Airway epithelial cell (primary cell): Measurements from ENCODE around the gene PCDHA2. TPM values are rescaled to one million over a fixed set of nuclear protein-coding genes. Genes with fewer than 3 reads are reported as not detected.

Experiments used
- total RNA-seq: library from RNA; depleted of rRNA; stranded (reverse); fragments of >200 nt; gene quantifications from 2 replicates; pipeline ENCODE4 v1.2.3, GENCODE V29; 2015

PCDHA2 gene
- not detected in 2 replicates for total RNA-seq

DNA sequence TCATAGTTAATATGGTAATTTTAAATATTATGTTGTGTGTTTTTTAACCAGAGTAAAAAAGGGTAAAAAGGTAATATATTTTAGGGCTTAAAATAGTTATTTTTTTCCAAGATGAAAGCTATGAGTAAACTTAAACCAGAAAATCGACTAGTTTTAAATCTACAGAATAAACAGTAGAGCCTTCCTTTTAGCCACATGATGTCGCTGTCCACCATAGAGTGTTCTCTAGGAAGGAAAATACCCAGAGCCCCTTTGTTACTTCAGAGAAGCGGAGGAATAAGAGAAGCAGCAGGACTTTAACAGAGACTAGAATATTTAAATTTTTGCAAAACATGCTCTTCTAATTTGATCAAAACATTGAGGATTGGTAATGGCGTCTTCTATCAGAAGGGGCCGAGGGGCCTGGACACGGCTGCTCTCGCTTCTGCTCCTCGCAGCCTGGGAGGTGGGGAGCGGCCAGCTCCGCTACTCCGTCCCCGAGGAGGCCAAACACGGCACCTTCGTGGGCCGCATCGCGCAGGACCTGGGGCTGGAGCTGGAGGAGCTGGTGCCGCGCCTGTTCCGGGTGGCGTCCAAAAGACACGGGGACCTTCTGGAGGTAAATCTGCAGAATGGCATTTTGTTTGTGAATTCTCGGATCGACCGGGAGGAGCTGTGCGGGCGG, at the start of gene PCDHA2:
Gene PCDHA2, plus strand, starts transcription at position 258 of the 664 bp plus-strand sequence.

GRCh38 chr5:140785905-140786686, 8.6 kb upstream of the PCDHA2 start, which contains the start of gene PCDHA1:
TSS of gene PCDHA1 (plus strand) at chr5:140786140.

GRCh38 chr5:140800816-140801493, 6.3 kb downstream of the PCDHA2 start, which contains the start of gene PCDHA3:
TSS of gene PCDHA3 (plus strand) at chr5:140801057.

GRCh38 chr5:140806834-140807775, 12.5 kb downstream of the PCDHA2 start, which contains the start of gene PCDHA4:
TSS of gene PCDHA4 (plus strand) at chr5:140807068.

GRCh38 chr5:140821375-140822280, 27.0 kb downstream of the PCDHA2 start, which contains the start of gene PCDHA5:
TSS of gene PCDHA5 (plus strand) at chr5:140821613.

GRCh38 chr5:140827704-140828361, 33.2 kb downstream of the PCDHA2 start, which contains the start of gene PCDHA6:
TSS of gene PCDHA6 (plus strand) at chr5:140827960. CDS start at chr5:140828092, 132 bp downstream.

DNA sequence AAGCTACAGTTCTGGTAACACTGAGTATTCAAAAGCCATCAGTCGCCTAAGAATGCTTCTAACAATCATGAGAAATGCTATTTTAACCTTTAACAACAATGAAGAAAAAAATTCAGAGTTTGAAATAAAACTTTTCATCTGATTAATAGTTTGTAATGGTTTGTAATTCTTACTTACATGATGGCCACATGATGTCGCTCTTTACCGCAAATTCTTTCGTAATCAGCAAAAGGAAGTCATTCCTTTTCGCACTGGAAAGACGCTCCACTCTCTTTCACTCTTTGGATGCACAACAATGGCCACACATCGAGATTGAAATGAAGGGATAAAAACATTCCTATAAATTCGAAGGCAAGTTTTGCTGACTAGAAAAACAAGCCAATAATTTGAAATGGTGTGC, 39.3 kb downstream of the PCDHA2 start, which contains the start of gene PCDHA7:
Gene PCDHA7, plus strand, starts transcription at position 277 of the 400 bp plus-strand sequence. Its CDS starts 115 bp downstream, at position 392.

GRCh38 chr5:140840978-140841962, 46.6 kb downstream of the PCDHA2 start, which contains the start of gene PCDHA8:
TSS of gene PCDHA8 (plus strand) at chr5:140841187. CDS start at chr5:140841322, 135 bp downstream.

Other genes starting within 250 kb of the PCDHA2 start
- gene EIF4EBP3, start 247.2 kb upstream of the PCDHA2 start, total RNA-seq, result 6.0 and 6.3 TPM in 2 replicates
- 31.1 and 38.7 TPM in 2 replicates for gene SRA1, start 237.4 kb upstream of the PCDHA2 start, total RNA-seq
- gene APBB3, start 230.3 kb upstream of the PCDHA2 start, total RNA-seq, result 7.4 and 8.0 TPM in 2 replicates
- gene SLC35A4, start 230.0 kb upstream of the PCDHA2 start, total RNA-seq, result 40.3 and 45.9 TPM in 2 replicates
- gene CD14, start 161.7 kb upstream of the PCDHA2 start, total RNA-seq, result 0.35 TPM in 1 of 2 replicates, not detected in the other
- gene TMCO6, start 155.4 kb upstream of the PCDHA2 start, total RNA-seq, result 20.9 and 39.2 TPM in 2 replicates
- gene NDUFA2, start 147.2 kb upstream of the PCDHA2 start, total RNA-seq, result 64.0 and 70.0 TPM in 2 replicates
- gene IK, start 147.0 kb upstream of the PCDHA2 start, total RNA-seq, result 74.9 and 77.6 TPM in 2 replicates
- gene WDR55, start 129.9 kb upstream of the PCDHA2 start, total RNA-seq, result 12.9 and 19.2 TPM in 2 replicates
- gene DND1, start 121.3 kb upstream of the PCDHA2 start, total RNA-seq, result 0.28 and 0.35 TPM in 2 replicates
- 83.6 TPM in 2 replicates for gene HARS1, start 103.5 kb upstream of the PCDHA2 start, total RNA-seq
- gene HARS2, start 103.4 kb upstream of the PCDHA2 start, total RNA-seq, result 33.1 and 35.0 TPM in 2 replicates
- gene ZMAT2, start 94.4 kb upstream of the PCDHA2 start, total RNA-seq, result 33.2 and 34.5 TPM in 2 replicates
- gene PCDHA1, start 8.7 kb upstream of the PCDHA2 start, total RNA-seq, result 0.14 TPM in 2 replicates
- not detected in 2 replicates for gene PCDHA3, start 6.2 kb downstream of the PCDHA2 start, total RNA-seq
- gene PCDHA4, start 12.2 kb downstream of the PCDHA2 start, total RNA-seq, result 0.23 and 0.42 TPM in 2 replicates
- gene PCDHA5, start 26.8 kb downstream of the PCDHA2 start, total RNA-seq, result not detected in 2 replicates
- not detected in 2 replicates for gene PCDHA6, start 33.1 kb downstream of the PCDHA2 start, total RNA-seq
- not detected in 2 replicates for gene PCDHA7, start 39.4 kb downstream of the PCDHA2 start, total RNA-seq
- not detected in 2 replicates for gene PCDHA8, start 46.3 kb downstream of the PCDHA2 start, total RNA-seq
- gene PCDHA9, start 53.5 kb downstream of the PCDHA2 start, total RNA-seq, result not detected in 2 replicates
- gene PCDHA10, start 61.0 kb downstream of the PCDHA2 start, total RNA-seq, result not detected in 2 replicates
- not detected in 2 replicates for gene PCDHA11, start 74.1 kb downstream of the PCDHA2 start, total RNA-seq
- gene PCDHA12, start 80.5 kb downstream of the PCDHA2 start, total RNA-seq, result not detected in 2 replicates
- gene PCDHA13, start 87.3 kb downstream of the PCDHA2 start, total RNA-seq, result not detected in 2 replicates
- 0.07 TPM in 1 of 2 replicates, not detected in the other for gene PCDHAC1, start 131.4 kb downstream of the PCDHA2 start, total RNA-seq
- 0.42 and 1.1 TPM in 2 replicates for gene PCDHAC2, start 171.6 kb downstream of the PCDHA2 start, total RNA-seq